HUES64 (cell line): ENCODE measurements around the gene UPK3A.

Experiments used
- H3K27ac ChIP-seq: 2 replicates; pipeline ENCODE4 v1.7.0; 2013; ENCODE audit warnings: low read depth, low read length, inconsistent platforms
- H3K27me3 ChIP-seq: 2 replicates; pipeline ENCODE4 v1.6.1; 2013; ENCODE audit warnings: mild to moderate bottlenecking, low read length; ENCODE audit not compliant: insufficient read depth
- H3K36me3 ChIP-seq: 2 replicates; pipeline ENCODE4 v1.6.1; 2013; ENCODE audit warnings: mild to moderate bottlenecking, low read length; ENCODE audit not compliant: insufficient read depth
- H3K4me1 ChIP-seq: 2 replicates; pipeline ENCODE4 v1.6.1; 2013; ENCODE audit warnings: mild to moderate bottlenecking, low read length, moderate library complexity; ENCODE audit not compliant: insufficient read depth
- H3K4me3 ChIP-seq: 2 replicates; pipeline ENCODE4 v1.5.1; 2013; ENCODE audit warnings: mild to moderate bottlenecking, low read length, moderate library complexity
- H3K9ac ChIP-seq: 2 replicates; pipeline ENCODE4 v1.6.1; 2013; ENCODE audit warnings: mild to moderate bottlenecking, low read depth, low read length
- H3K9me3 ChIP-seq: 2 replicates; pipeline ENCODE4 v1.6.1; 2013; ENCODE audit warnings: low read depth, low read length; ENCODE audit not compliant: insufficient read depth
- WGBS: fragments of 150-250, 120-280 bp; methylation state at CpG from one replicate; pipeline ENCODE4 v1.1.7; 2013; ENCODE audit warnings: missing lambda C conversion rate; 5-methylcytosine and 5-hydroxymethylcytosine counted together

The UPK3A gene

DNA sequence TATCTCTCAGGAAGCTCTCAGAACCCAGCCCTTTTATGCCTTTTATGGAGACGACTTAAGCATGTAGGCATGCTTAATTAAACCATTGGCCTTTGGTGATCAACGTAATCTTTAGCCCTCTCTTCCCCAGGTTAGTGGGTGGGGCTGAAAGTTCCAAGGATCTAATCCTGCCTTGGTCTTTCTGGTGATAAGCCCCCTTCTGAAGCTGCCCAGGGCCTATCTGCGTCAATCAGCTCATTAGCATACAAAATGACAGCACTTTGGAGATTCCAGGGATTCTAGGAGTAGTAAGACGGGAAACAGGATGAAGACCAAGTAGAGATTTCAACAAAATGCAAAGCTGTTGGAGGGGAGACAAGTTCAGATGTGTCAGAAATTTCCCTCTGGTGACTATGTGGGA, 28.1 kb downstream of the UPK3A start:
- no peak overlapping the region for H3K27ac ChIP-seq
- H3K27me3 ChIP-seq, result peaks cover 9% of the 10 kb centered on the region
- H3K36me3 ChIP-seq, result no peaks in the 10 kb centered on the region
- WGBS, result 71% methylated on average over 4 of the region's 4 CpGs
- H3K9me3 ChIP-seq, result no peaks in the 10 kb centered on the region
- H3K4me1 ChIP-seq, result peaks cover 22% of the 10 kb centered on the region
- no peak overlapping the region for H3K9ac ChIP-seq
- no peak overlapping the region for H3K4me3 ChIP-seq

DNA sequence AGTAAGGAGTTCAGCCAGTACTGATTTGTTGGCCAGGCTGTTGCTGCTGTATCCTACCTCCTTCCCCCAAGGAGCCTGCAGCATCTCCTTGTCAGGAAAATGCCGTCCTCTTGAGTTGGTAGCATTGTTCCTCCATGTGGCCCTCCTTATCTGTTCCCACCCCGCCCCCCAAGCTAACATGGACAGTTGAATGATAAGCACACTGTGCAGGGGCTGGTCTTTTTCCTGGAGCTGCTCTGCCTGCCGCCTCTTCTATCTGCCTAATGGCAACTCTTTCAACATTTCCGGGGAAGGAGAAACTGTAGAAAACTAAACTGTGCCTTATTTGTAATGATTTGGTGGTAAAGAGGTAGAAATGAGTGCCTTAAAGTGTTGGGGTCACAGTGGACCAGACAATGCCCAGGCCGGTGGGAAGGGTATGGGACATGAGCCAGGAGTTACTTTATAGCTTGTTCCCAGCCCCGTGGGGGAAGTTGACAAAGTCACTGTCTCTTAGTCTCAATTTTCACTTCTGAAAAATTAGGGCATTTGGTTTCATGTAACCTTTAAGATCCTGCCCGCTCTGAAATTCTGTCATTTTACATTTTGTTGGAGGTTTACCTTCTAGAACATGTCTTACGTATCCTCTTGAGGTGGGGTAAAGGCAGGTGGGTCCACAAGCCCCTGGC, 29.4 kb downstream of the UPK3A start:
- no peaks in the 10 kb centered on the region for H3K36me3 ChIP-seq
- no peak overlapping the region for H3K9ac ChIP-seq
- no peaks in the 10 kb centered on the region for H3K9me3 ChIP-seq
- H3K4me1 ChIP-seq, result peaks cover 15% of the 10 kb centered on the region
- H3K27ac ChIP-seq, result peak overlapping the region; percentile 51; the same call in 1 of the 2 replicates
- H3K27me3 ChIP-seq, result peaks cover 9% of the 10 kb centered on the region
- no peak overlapping the region for H3K4me3 ChIP-seq
- 91% methylated on average over 8 of the region's 8 CpGs for WGBS

DNA sequence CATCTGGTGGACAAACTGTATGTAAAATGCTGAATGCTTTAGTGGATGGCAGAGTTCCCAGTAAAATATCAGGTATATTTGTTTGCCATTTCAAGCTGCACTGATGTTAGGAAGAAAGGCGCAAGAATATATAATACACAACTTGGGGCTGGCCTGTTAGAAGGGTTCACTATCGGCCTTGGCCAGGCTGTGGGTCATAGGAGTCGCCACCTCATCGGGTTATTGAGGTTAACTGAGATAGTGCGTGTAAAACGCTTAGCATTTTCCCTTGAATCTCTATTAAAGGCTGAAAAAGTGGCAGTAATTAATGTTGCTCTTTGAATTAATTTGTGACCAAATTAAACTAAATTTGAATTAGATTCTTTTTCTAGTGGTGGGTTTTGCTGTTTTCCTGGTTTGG, 30.0 kb downstream of the UPK3A start:
- H3K4me3 ChIP-seq, result no peak overlapping the region
- peaks cover 9% of the 10 kb centered on the region for H3K27me3 ChIP-seq
- H3K4me1 ChIP-seq, result peaks cover 15% of the 10 kb centered on the region
- no peak overlapping the region for H3K9ac ChIP-seq
- H3K9me3 ChIP-seq, result no peaks in the 10 kb centered on the region
- H3K36me3 ChIP-seq, result no peaks in the 10 kb centered on the region
- H3K27ac ChIP-seq, result no peak overlapping the region
- WGBS, result 97% methylated on average over 6 of the region's 6 CpGs

DNA sequence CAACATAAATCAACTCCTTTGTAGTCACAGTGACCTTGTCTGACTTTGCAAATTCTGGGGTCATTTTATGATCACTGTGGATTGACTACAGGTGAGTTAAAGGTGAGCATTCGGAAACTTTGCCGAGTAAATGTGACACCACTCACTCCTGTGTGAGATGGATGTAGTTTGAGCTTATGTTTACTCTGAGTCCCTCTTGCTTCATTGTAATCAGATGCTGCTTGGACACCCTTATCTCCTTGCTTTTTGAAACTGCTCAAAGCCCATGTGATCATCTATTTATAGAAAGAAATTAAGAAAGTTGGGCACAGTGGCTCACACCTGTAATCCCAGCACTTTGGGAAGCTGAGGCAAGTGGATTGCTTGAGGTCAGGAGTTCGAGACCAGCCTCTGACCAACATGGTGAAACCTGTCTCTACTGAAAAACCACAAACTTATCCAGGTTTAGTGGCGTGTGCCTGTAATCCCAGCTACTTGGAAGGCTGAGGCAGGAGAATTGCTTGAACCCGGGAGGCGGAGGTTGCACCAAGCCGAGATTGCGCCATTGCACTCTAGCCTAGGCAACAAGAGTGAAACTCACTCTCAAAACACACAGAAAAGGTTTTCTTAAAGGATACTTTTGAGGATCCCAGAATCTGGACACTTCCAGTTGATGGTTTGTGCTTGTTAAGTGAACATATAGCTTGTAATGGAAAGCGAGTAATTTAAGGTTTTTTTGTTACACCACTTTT, 32.2 kb downstream of the UPK3A start:
- no peak overlapping the region for H3K27ac ChIP-seq
- 95% methylated on average over 9 of the region's 9 CpGs for WGBS

DNA sequence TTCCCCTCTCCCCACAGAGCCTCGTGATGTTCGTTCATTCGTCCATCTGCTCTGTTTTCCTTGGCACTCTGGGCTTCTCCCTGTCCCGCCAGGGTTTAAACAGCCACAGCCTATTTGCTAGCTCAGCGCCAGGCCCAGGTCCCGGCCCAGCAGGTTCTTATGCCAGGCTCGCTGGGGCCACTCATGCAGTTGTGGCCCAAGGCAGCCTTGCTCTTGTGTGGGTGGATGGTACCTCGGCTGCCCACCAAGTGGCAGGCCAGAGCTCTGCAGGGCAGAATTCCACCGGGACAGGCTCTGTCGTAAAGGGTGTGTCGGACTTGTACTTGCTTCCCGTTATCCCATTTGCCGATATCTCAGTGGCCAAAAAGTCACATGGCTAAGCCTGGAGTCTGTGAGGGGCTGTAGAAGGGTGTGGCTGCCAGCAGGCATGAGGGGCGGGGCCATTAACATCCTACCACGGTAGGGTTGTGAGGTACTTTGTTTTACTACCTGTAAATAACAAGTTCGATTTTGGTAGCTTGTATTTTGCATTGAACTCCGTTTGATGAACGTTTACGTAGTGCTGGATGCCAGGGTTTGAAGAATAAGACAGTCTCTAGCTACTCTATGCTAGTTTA, 32.9 kb downstream of the UPK3A start:
- peaks cover 8% of the 10 kb centered on the region for H3K4me1 ChIP-seq
- H3K4me3 ChIP-seq, result no peak overlapping the region

More for the DNA sequence above, 32.2 kb downstream of the UPK3A start:
- Histone ChIP-seq H3K27me3 (no peaks in the 10 kb centered on the region), H3K9ac (no peak overlapping the region), H3K9me3 (no peaks in the 10 kb centered on the region), H3K36me3 (no peaks in the 10 kb centered on the region), H3K4me1 (peaks cover 10% of the 10 kb centered on the region), H3K4me3 (no peak overlapping the region)

DNA sequence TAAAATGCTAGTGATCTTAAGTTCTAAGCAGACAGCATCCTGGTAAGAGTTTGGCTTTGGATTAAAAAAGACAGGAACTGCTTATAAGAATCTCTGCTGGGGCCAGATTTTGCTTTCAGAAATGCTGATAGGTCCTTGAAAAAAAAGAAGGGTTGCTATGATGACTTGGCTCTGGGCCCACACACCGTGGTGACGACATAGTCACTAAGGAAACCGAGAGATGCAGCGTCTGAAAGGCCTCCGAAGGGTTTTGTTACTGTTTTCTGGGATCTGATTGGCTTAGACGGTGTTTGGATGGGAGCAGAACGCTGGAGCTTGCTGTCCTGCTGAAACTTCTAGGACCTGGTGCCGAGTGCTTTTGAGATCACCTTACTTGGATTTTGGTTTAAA, 33.4 kb downstream of the UPK3A start:
- peak overlapping the region; percentile 17; the same call in 1 of the 2 replicates for H3K9ac ChIP-seq
- WGBS, result 46% methylated on average over 8 of the region's 8 CpGs
- peaks cover 4% of the 10 kb centered on the region for H3K4me1 ChIP-seq
- no peaks in the 10 kb centered on the region for H3K27me3 ChIP-seq
- H3K4me3 ChIP-seq, result no peak overlapping the region
- 0 out of 2 replicates have a peak overlapping the region, but pooled peaks have one; percentile 17 for H3K27ac ChIP-seq
- H3K9me3 ChIP-seq, result no peaks in the 10 kb centered on the region
- peaks cover 11% of the 10 kb centered on the region for H3K36me3 ChIP-seq

More for the DNA sequence above, 32.9 kb downstream of the UPK3A start:
- peaks cover 6% of the 10 kb centered on the region for H3K36me3 ChIP-seq
- 79% methylated on average over 19 of the region's 19 CpGs for WGBS
- H3K9me3 ChIP-seq, result no peaks in the 10 kb centered on the region
- 0 out of 2 replicates have a peak overlapping the region, but pooled peaks have one; percentile 17 for H3K27ac ChIP-seq
- H3K9ac ChIP-seq, result peak overlapping the region; percentile 17; the same call in 1 of the 2 replicates
- no peaks in the 10 kb centered on the region for H3K27me3 ChIP-seq

DNA sequence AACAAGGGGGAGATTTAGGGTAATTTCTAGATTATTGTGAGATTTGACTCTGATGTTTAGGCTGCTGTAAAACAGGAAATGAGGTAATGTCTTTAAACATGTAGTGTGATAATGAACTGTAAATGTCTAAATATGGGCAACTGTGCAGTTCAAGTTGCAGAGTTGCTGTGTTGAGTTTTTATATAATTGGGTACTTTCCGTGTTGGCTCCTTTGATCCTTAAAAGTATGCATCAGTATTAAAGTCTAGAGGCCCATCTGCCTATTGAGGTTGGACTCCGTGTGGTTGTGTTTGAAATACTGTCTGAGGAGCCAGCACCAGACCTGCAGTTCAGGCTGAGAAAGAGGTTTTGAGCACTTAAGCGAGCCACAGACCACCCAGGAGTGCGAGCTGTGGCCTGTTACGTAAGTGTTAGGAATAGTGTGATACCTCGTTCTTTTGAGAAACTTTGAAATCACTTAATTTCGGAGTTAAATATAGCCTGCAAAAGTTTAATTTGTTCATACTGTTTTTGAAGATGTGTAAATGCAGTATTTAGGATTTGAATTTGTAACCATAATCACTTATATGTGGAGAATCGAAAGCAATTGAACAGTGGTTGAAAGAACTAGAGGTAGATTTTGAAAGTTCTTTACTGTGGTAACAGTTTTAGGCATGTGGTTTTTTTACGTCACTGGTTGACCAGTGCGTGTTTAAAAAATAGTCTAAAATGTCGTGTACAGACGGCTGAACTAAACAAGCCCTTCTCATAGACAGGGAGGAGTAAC, 34.0 kb downstream of the UPK3A start:
- Histone ChIP-seq H3K27ac (0 out of 2 replicates have a peak overlapping the region, but pooled peaks have one; percentile 34), H3K4me1 (peaks cover 4% of the 10 kb centered on the region), H3K9ac (no peak overlapping the region), H3K27me3 (no peaks in the 10 kb centered on the region), H3K36me3 (peaks cover 16% of the 10 kb centered on the region), H3K4me3 (no peak overlapping the region), H3K9me3 (no peaks in the 10 kb centered on the region)
- WGBS, result 88% methylated on average over 12 of the region's 12 CpGs

DNA sequence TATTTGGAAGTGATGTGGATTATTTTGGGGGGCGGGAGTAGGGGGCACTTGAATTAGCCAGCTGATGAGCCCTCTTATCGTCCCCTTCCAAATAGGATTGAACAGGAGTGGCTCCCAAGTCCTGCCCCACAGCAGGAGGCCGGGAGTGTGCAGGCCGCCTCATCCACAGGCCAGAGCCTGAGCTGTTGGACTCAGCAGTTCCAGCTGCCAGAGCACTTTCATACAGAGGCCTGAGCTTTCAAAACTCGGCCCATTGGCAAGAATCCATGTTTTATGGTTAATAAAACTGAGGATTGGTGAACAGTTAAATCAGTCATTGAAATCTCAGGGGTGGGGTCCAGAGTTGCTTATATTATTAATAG, 34.6 kb downstream of the UPK3A start:
- H3K9ac ChIP-seq, result no peak overlapping the region
- peaks cover 20% of the 10 kb centered on the region for H3K36me3 ChIP-seq
- no peaks in the 10 kb centered on the region for H3K9me3 ChIP-seq
- no peak overlapping the region for H3K27ac ChIP-seq
- WGBS, result 90% methylated on average over 5 of the region's 5 CpGs
- no peaks in the 10 kb centered on the region for H3K27me3 ChIP-seq
- no peak overlapping the region for H3K4me3 ChIP-seq
- peaks cover 4% of the 10 kb centered on the region for H3K4me1 ChIP-seq

DNA sequence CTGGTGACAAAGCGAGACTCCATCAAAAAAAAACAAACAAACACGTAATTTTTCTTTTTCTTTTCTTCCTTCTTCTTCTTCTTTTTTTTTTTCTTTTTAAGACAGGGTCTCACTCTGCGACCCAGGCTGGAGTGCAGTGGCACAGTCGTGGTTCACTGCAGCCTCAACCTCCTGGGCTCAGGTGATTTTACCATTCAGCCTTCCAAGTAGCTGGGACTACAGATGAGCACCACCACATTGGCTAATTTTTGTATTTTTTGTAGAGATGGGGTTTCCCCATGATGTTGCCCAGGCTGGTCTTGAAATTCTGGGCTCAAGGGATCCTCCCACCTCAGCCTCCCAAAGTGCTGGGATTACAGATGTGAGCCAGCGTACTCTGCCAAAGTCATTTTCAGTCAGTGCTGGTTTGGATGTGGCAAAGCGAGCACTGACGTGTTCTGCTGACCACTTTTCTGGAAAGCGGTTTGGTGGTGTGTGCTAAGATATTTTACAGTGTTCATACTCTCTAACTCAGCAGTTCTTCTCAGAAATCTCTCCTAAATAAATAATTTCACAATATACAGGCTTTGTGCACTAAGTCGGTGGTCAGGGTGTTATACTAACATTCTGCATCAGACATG, 35.7 kb downstream of the UPK3A start:
- H3K9me3 ChIP-seq, result no peaks in the 10 kb centered on the region
- H3K27ac ChIP-seq, result no peak overlapping the region
- no peak overlapping the region for H3K9ac ChIP-seq
- no peak overlapping the region for H3K4me3 ChIP-seq
- peaks cover 4% of the 10 kb centered on the region for H3K4me1 ChIP-seq
- H3K36me3 ChIP-seq, result peaks cover 22% of the 10 kb centered on the region
- 93% methylated on average over 7 of the region's 9 CpGs for WGBS
- no peaks in the 10 kb centered on the region for H3K27me3 ChIP-seq

DNA sequence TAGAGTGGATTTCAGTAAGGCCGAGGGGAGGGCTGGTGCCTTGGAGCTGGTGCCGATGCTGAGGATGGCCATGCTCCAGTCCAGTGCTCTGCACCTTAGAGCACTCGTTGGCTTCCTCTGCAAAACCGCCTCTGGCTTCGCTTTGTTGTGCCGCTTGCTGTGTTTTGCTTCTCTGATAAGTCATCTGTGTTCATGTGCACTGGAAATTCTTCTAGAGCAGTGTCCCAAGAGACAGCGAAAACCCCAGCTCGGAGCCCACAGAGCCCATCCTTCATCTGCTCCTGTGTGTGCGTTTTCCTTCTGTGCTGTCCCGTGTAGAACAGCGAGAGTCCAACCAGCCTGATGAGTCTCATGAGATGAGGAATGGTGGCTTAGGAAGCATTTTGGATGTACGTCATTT, 37.1 kb downstream of the UPK3A start:
- H3K27ac ChIP-seq, result no peak overlapping the region
- 96% methylated on average over 11 of the region's 12 CpGs for WGBS
- no peak overlapping the region for H3K4me3 ChIP-seq
- H3K9me3 ChIP-seq, result no peaks in the 10 kb centered on the region
- H3K4me1 ChIP-seq, result peaks cover 4% of the 10 kb centered on the region
- H3K9ac ChIP-seq, result no peak overlapping the region
- no peaks in the 10 kb centered on the region for H3K27me3 ChIP-seq
- H3K36me3 ChIP-seq, result peaks cover 25% of the 10 kb centered on the region
